HG02623 (cell line): ENCODE measurements around the gene PODN.

Experiments used
- ATAC-seq: cut with Tn5 transposase; IDR thresholded peaks from one replicate; pipeline ENCODE4 v1.9.1; 2021; ENCODE audit warnings: moderate library complexity; ENCODE audit not compliant: unreplicated experiment

PODN gene

DNA sequence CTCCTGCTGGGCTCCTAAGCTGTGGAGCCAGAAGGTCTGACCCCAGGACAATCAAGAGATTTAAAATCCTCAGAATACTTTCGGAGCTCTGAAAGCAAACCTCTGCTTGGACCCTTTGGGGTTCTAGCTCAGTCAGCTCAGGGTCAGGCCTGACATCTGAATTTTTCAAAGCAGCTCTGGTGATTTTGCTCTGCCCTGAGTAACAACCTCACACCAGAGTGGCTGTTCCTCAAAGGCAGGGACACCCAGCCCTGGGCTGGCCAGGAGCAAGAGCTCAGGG lies 68.5 kb downstream of the PODN start:
- no peak for ATAC-seq

DNA sequence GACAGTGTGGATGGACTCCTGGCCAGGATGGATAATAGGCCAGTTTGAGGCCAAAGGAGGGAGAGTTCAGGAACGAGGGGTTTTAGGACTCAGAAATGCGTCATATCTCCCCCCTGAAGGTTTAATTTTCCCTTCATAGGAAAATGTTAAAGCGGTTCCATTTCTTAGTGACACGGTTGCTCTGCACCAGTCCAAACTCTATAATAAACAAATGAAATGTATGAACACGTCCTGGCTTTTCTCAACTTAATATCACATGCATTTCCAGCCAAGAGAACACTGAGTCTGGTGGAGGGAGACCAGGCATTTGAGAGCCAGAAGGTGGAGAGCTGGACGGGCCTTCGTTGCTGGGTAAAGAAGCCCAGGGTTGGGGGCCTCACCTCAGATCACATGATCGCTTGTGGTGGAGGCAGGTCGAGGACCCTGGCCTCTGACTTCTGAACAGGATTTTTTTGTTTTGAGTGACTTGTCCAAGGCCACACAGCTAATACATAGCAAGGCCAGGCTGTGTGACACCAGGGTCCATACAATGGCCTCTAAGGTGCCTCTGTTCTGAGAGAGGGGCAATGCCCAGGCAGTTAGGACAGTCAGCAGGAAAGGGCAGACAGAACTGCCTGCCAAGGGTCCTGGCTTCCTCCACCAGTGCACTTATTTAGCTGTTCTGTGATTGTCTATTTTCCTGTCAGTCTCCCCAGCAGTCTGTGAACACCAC lies 69.0 kb downstream of the PODN start:
- ATAC-seq, result no peak

DNA sequence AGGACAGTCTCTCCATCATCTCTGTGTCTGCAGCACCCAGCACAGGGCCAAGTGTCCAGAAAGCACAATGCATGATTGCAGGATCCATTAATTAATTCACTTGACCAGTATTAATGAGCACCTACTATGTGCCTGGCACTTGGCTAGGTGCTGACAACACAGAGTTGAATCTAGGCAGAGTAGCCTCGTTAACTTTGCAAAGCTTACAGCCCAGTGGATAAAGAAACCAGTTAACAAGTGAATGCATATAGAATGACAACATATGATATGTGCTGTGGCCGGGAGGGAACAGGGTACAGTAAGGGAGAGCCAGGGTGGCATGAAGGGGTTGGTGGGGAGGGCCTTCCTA lies 69.6 kb downstream of the PODN start:
- no peak for ATAC-seq

DNA sequence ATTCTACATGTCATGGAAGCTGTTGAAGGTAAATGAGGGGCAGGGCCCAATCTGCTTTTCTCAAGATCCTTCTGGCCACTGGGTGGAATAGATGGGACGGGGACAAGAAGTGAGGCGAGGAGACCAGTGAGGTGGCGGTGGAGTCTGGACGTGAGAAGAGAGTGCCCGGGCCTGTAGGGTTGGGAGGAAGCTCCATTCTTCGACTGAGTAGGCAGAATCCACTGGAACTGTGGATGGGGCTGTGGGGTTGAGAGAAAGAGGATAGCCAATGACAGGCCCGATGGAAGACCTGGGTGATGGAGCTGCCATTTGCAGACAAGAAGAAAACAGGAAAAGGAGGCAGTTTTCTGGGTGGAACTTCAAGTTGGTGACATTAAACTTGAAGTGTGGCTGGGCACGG lies 70.2 kb downstream of the PODN start:
- no peak for ATAC-seq

DNA sequence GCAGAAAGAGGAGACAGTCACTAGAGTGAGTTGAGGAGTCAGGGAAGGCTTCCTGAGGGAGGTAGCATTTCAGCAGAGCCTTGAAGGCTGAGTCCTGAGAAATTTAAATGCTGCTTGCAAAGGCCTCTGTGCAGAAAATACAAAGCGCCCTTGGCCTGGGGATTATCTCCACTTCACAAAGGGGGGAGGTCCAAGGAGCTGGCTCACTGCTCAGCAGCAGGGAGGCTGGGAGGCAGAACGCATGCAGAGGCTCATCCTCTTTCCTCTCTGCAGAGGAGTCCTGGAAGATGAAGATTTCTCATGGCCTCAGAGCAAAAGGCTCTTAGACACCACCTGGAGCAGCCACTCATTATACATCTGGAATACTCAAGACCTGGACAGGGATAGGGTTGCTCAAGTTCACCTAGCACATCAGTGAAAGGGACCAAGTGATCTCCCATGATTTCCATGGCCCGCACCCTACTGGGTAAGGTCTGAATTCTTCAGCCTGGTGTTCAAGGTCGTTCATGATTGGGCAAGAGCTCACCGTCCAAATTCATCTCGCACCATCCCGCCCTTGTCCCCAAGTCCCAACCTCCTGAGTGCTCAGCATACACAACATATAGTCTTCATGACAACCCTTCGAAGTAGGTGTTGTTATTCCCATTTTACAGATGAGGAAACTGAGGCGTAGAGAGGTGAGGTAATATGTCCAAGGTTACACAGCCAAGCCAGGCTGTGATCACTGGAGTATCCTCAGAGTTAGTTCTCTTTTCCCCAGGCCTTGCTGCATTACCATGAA lies 71.4 kb downstream of the PODN start:
- no peak for ATAC-seq

DNA sequence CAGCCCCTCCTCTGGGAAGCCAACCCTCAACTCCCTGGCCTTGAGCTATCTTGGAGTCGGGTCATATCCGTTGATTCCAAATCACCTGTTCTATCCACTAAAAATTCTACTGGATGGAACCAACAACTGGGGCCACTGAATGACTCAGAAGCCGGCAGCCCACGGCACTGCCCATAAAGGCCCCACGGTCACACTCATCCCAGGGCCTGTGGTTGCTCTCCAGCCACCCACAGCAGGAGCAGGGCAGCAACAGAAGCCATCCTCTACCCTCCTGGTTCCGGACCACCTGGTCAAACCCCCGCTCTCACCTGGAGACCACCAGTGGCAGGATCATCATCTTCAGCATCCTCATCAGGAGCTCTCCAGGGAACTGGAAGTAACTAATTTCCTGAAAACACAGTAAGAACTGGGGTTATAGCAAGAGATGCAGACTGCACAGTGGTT lies 72.1 kb downstream of the PODN start:
- ATAC-seq, result no peak
